HG02870 (cell line): Measurements from ENCODE around the gene CLTCL1.

Source experiments
- ATAC-seq: cut with Tn5 transposase; IDR thresholded peaks from one replicate; pipeline ENCODE4 v1.9.1; 2021; ENCODE audit warnings: mild to moderate bottlenecking, moderate library complexity; ENCODE audit not compliant: unreplicated experiment

Gene CLTCL1

DNA sequence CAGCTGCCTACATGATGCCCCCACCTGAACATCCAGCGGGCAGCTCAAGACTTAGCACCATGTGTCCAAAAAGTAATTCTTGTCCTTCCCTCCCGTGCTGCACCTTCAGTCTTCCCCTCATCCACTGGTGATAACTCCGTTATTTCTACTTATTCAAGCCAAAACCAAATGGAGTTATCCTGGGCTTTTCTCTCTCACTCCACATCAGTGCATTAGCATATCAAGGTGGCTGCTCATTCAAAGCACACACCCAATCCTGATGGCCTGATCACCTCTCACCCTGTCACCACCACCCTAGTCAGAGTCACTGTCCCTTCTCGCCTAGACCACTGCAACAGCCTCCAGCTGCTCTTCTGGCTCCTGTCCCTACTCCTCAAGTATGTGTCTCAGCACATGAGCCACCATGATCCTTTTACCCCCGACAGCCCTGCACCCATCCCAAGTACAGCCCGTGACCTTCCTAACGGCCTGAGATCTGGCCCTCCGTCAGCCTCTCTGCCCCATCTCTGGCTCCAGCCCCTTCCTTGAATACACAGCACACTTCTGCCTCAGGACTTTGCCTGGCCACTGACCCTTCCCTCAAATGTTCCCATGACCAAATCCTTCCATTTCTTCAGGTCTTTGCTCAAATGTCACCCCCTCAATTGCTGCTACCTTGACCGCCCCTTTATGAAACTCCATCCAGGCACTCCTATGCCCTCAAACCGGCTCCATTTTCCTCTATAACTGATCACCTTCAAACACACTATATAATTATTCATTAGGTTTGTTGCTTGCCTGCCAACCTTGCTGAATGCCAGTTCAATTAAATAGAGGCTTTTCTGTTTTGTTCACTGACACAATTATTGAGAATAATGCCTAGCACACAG lies 93.3 kb downstream of the CLTCL1 start:
- ATAC-seq = no peak

DNA sequence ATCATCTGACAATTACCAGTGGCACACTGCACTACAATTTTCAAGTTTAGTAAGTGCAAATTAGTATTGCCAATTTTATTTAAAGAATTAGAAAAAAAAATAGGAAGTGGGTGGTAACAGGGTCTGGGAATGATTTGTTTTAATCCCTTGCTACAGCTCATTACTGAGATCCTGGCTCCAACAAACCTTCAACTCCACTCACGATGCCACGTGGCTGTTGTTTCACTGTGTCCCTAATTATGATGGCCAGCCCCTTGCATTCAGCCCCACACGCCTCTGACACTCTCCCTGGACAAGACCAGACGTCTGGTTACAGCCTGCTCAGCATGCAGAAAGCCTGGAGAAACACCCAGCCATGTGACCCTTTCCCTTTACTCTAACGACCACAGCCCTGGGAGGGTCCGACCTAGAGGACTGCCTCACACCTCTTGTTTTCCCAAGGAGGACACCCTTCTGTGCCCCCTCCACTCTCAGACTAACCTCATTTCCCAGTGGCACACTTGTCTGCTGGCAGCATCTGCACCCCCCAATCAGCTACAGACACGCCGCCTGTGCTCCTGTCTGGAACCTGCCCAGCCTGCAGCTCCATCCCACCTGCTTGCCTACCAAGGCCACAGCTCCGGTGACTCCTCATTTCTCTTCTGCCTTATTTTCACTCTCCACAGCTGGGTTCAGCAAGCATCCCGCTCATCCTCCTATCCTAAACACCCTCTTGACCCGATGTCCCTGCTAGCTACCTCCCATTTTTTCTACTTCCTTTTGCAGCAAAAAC lies 94.5 kb downstream of the CLTCL1 start:
- ATAC-seq = no peak

DNA sequence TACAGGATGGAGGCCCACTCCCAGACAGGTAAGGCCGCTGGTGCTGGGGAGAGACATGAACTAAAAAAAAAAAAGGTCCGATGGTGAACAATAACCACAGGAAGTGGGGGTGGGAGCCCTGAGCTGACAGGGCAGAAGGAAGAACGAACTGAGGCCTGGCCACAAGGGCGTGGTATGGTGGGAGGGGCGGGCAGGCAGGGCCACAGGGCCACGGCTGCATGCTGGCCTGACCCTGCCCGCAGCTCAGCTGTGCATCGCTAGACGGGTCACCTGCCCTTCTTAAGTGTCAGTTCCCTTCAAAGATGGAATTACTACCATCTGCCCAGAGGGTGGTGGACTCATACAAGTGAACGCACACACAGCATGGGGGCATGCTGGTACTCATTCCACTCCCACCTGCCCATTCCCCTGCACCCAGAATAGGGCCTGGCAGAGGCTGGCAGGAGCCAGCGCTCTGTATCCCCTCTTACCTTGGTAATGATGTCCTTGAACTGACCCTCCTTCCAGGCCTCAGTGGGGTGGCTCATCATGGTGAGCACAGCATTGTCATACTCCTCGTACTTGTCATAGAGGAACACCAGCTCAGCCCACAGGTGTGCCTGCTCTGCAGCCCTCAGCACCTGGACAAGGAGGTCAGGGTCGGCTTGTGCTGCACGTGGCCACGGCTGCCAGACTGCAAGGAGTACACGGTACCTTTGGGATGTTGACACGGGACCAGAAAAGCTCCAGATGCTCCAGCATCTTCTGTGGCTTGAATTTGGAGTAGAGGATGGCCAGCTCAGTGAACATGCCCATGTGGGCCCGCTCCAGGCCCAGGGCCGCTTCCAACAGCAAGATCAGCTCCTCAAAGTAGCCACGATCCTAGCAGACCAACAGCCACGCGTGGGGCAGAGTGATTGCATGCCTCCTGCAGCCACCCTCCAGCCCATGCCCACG lies 95.5 kb downstream of the CLTCL1 start:
- ATAC-seq = no peak

DNA sequence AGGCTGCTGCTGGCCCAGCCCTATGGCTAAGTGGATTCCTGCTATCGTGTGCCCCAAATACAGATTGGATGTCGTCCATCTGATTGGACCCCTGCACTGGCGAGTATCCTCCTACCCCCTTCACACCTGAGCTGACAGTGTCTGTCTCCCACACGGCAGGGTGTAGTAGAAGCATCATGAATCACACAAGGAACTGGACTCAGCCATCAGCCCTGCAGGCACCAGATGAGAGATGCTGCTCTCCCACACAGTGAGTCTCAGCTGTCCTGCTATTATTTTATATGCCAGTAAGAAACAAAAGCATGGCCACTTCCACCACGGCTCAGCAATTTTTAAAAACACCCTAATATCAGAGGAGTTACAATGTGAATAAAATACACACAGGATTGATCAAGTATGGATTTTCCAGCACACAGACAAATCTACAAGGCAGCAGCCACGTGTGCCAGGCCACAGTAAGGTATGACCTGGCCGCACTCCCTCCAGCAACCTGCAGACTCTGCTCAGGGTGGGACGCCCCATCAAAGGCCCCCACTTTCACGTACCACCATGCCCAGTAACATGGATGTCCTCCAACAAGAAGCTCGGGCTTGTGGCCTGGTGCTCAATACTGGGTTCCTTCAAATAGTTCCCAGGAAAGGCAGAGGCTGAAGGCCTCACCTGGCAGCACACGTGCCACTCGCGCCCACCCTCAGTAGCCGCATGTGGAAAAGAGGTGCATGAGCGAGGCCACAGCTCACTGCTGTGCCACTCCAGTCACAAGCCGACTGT lies 96.6 kb downstream of the CLTCL1 start:
- ATAC-seq = no peak

DNA sequence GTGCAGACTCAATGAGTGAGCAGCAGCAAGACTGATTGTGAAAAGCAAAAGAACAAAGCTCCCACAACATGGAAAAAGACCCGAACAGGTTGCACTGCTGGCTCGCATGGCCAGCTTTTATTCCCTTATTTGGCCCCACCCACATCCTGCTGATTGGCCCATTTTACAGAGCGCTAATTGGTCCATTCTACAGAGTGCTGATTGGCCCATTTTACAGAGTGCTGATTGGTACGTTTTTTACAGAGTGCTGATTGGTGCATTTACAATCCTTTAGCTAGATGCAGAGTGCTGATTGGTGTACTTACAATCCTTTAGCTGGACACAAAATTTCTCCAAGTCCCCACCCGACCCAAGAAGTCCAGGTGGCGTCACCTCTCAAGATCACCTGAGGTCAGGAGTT lies 97.6 kb downstream of the CLTCL1 start:
- no peak for ATAC-seq

DNA sequence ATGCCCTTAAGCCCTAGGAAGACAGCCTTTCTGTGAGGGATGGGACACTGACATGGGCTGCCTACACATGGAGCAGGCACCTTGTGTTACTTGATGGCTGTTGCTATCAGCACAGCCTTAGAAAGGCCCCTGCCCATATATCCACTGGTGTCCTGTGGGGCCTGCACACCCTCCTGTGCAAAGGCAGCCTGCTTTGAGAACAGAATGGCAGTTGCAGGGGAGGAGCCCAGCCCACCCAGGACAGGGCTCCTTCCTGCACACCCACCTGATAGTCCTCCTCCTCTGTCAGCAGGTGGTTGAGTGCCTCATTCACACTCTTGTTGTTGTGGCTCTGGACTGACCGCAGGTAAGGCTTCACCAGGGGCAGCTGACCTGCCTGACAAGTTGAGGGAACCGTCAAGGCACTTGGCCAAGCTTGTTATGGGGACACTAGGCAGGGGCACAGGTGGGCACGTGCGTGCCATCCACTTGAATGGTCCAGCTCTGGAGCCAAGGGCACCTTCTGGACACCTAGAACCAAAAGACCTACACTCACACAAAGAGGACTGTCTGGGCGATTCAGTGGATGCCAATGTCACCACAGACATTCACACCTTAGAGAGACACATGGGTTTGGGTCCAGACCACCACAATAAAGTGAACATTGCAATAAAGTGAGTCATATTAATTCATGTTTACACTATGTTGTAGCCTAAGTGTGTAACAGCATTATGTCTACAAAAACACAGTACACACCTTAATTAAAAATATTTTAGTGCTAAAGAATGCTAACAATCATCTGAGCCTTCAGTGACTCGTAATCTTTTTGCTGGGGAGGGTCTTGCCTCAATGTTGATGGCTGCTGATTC lies 103.6 kb downstream of the CLTCL1 start:
- no peak for ATAC-seq

DNA sequence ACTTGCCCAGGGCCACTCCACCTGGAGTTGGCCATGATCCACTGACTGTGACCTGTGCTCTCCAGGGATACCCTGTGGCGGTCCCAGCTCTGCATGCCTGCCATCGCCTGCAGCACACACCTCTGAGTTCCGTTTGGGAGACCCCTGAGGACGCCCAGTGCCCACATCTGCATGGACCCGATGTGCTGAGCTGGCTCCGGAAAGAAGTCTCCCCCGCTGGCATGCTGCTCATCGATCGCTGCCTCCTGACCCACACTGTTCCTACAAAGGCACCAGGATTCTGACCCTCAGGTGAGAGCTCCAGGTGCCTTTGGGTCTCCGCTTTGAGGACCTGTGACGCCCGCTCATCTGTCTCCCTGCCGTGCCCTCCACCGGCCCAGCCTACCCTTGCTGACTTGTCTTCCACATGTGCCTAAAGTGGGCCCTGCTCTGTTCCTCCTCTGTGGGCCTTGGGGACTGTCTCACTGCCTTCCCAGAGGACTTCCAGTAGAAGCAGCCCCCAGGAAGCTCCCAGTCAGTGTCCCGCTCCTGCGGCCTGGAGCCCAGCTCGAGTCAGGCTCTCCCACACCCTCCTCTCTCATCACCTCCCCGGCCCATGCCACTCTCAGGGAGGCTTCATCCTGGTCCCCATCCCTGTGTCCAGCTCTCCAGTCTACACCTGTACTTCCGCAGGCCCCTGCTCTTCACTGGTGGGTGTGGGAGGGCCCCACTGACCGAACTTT lies 107.1 kb downstream of the CLTCL1 start:
- no peak for ATAC-seq

DNA sequence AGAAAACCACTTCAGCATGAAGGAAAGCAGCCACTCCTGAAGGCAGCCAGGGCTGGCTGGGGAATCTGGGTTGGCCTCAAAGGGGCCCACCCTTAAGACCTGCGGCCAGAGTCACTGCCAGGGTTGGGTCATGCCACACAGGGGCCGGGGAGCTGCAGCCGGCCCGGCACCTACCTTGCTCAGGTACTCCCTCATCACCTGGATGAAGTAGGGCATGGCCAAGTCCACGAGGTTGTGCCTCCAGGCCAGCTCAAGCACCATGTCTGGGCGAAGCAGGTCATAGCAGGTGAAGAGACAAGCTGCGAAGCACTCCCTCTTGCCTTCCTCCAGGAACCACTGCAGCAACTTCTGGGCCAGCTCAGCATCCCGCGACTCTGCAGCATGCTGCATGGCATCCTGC lies 108.3 kb downstream of the CLTCL1 start:
- no peak for ATAC-seq

DNA sequence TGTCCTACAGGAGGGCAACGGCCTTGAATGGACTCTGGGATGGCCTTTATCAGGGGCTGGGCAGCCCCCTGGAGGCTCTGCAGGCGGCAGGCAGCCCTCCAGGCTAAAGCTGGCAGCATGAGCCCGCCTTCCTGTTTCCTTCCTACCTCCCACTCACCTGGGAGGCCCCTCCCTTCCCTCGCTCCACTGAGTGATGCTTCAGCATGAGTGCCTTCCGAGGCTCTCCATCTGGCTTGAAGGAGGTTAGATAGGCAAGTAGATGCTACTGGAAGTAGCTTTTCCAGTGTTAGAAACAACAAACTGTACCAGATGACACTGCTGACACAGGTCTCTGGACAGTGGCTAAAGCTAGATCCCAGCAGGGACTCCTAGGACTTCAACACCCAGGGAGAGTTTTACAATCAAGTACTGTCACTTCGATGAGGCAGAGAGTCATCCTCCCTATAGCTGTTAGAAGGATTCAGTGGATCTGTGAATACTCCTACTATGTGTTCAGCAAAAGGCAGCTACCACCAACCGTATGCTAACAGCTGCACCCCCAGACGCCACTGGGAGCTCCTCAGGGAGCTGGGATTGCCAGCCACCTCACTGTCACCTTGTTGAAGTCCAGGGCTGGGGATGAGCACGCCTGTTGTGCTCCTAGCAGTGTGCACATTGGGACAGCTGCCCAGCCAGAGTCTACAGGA lies 108.9 kb downstream of the CLTCL1 start:
- no peak for ATAC-seq

DNA sequence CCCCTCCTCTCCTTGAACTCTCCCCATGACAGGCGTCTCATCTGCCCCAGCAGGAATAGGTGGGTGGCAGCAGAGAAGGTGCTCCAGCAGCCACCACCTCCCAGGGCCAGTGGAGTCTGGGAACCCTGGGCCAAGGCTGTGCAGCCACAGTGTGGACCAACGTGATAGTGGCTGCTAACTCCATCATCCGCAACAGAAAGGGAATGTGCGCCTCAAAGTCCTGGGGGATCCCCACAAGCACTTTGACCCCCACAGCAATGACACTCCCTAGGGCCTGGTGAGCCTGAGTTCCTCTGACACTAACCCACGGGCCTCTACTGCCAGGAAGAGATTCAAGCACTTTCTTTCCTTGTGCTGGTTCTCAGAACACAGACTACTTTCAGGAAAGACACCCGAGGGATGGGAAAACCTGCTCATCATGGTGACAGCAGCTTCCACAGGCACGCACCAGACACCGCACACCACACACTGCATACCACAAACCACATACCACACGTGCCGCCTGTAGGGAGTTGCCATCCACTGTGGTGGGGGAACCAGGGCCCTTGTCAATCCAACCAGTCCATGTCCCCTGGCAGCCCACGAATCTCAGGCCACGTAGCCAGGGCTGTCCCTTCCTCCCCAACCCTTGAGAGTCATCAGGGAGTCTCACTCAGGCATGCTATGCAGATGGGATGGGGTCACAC lies 109.6 kb downstream of the CLTCL1 start:
- ATAC-seq = no peak

DNA sequence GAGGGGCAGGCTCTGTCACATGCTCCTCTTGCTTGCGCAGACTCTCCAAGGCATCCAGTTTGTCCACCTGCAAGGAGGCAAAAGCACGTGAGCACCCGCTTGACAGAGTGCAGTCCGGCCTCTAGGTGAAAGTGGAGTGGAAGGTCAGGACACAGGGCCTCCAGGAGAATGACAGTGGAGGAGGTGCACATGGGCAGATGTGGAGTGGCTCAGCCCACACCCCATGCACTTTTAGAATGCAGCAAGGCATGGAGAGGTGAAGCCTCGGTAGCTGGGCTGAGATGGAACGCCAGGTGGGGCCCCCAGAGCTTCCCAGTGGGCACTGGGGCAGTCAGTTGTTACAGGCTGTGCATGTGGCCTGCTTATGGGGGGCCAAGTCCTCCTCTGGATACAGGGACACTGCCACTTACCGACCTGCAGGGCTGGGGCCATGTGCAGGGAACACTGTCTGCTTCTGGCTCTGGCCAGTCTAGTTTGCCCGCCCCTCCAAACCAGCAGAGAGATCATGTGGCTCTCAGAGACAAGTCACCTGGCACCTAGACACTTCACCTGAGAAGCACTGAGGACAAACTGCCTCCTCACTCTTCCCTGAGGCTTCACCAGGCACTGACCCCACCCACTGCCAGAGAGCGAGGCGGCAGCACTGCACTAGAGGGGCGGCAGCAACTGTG lies 110.6 kb downstream of the CLTCL1 start:
- ATAC-seq = no peak

DNA sequence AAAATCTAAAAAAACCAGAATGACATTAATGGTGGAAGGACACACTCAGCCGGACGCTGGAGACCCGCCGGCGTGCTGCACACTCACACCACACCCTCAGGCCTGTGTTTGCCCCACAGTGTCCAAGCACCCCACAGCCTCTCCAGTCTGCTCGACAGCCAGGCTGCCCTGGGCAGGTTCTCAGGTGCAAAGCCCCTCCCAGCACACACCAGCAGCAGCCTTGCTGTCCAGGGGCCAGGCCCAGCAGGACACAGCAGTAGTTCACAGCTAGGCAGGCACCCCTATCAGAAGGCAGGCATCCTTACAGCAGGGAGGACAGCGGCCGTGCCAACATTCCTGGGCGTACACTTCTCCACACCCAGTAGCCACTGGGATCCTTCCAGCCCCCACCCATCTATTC lies 111.3 kb downstream of the CLTCL1 start:
- ATAC-seq = no peak

DNA sequence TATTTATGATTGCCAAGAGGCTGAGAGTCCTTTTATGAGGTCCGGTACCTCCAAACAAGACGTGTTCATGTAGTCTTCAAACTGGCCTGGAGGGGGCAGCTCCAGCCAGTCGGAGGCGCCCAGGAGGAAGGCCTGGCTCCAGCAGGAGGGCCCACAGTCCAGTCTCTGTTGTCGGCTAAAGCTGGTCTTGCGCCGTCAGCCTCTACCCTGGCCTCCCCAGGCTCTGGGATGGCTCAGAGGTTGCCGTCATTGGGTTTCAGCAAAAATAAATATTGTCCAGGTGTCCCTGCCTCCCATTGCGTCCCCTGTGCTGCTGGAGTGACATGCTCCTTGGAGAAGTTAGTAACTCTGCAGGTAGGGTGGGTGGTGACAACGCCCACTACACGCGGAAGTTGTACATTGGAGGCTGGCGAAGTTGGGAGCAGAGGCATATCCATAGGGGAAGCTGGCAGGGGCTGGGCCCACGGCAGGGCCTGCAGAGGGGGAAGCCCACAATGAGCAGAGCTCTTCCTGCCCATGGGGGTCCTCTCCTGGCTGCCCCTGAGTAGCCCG lies 111.9 kb downstream of the CLTCL1 start:
- ATAC-seq = peak; percentile 36

DNA sequence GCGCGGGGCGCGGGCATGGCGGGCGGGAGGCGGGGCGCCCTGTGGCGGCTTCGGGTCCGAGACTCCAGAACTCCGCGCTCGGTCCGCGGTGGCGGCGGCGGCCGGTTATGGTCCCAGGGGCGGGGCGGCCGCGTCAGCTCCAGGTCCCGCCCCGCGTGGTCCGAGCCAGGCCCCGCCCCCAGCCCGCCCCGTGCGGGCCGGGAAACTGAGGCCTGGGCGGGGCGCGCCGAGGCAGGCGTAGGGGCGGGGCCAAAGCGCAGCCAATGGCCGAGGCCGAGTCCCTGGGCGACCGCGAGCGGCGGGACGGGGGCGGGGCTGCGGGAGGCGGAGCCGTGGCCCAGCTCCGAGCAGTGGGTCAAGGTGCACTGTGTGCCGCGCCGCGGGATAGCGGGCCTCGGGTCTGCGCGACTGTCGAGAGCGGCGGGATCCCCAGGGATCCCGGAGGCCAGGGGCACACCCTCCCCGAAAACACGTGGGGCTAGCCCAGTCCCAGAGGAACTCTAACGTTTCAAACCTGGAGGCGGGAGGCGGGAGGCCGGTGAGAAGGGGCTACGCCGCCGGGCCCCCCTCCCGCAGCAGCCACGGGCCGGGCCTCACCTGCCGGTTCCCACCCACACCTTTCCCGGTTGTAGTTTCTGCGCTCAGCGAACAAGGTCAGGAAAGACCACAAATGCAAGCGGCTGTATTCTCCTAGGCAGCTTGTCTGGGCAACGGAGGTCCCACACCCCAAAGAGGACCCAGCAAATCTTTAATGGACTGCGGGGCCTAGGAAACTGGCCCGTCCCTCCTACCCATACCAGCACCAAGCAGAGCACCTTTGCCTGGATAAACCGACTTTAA lies 112.6 kb downstream of the CLTCL1 start, which contains the start of gene SLC25A1:
Gene SLC25A1 (minus strand): TSS at position 80 of the 840 bp plus-strand sequence. CDS start 63 bp downstream, at position 17.
- peak; percentile 60 for ATAC-seq

DNA sequence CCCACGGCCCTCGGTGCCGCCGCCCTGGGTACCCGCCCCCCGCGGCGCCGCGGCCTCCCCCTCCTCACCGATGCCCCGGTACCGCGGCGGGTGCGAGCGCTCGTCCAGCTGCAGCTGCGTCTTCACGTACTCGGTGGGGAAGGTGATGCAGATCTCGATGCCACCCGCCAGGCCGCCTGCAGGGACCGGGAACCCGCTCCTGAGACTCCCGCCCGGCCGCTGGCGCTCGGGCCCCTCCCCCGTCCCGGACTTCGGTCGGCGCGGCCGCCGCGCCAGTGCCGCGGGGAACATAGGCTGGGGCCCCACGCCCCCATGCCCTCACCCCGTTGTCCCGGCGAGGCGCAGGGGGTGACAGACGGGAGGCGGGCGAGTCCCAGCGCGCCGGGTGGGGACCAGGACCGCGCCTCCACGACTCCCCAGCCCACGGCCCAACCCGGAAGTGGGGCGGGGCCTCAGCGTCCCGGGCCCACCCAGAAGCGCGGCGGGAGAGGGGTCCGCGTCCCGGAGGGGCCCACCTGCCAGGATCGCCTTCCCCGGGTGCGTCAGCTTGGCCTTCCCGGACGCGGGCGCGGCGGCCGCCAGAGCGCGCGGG lies 113.4 kb downstream of the CLTCL1 start:
- peak; percentile 34 for ATAC-seq
